ENCODE data around the gene PSMB4. TPM values are rescaled to one million over a fixed set of nuclear protein-coding genes. Genes with fewer than 3 reads are reported as not detected.

The PSMB4 gene
- total and polyA plus RNA-seq, 2 donors = 345 to 371 TPM

DNA sequence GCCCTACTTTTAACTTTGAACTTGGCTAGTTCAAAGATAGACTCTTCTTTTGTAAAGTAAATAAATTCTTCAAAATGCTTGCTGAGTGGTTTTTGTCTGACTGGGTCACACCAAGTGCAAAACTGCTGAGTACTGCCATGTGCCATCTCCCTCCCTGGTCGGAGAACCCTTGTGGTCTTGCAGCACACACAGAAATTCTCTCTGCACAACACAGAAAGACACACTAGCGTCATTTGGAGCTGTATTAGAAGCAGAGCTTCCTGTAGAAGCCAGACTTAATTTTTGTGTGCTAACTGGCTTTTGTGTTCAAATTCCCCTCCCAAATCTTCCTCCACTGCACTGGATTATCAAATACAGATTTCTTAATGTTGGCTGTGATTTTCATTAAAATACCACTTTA, 2.5 kb downstream of the PSMB4 start:
- Histone ChIP-seq H3K27ac (ENCODE audit: low read depth in 1 of 2, low read length in 1 of 2) (no peak overlapping the region), H3K9me3 (ENCODE audit: control insufficient read depth in 2 of 2, insufficient read depth in 1 of 2, low read length in 1 of 2) (no peaks in the 10 kb centered on the region), H3K27me3 (ENCODE audit: control insufficient read depth in 2 of 2, insufficient read depth in 1 of 2, low read length in 1 of 2) (no peaks in the 10 kb centered on the region), H3K4me3 (ENCODE audit: low read length in 2 of 2) (no peak overlapping the region), H3K36me3 (ENCODE audit: control insufficient read depth in 2 of 2, insufficient read depth in 2 of 2, low read length in 1 of 2) (peaks cover 48 to 64% of the 10 kb centered on the region in 2 donors), H3K4me1 (ENCODE audit: control insufficient read depth in 2 of 2, insufficient read depth in 2 of 2, low read length in 2 of 2) (peaks cover 11 to 13% of the 10 kb centered on the region in 2 donors)
- 95% methylated on average over 2 of the region's 2 CpGs for WGBS
- no peak for DNase-seq (ENCODE audit: low read depth in 6 of 9, low spot score in 9 of 9)

DNA sequence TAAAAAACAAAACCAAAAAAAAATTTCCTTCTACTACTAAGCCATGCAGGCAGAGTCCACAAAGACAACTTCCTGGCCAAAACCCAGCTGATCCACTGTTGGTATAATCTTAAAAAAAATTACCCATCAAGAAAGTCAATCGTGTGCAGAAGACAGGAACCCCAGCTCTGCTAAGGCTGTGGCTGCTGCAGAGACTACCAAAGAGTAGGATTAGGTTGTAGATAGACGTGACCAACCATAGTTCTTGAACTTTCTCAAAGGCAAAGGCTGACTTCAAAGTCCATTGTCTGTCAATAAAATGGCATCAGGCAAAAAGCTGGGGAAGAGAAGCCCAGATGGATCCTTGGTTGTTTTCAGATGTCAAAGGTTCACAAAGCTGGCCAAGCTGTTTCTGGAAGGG, 3.4 kb downstream of the PSMB4 start:
- 91% methylated on average over 2 of the region's 2 CpGs for WGBS
- no peak for DNase-seq (ENCODE audit: low read depth in 6 of 9, low spot score in 9 of 9)
- peaks cover 11 to 13% of the 10 kb centered on the region in 2 donors for H3K4me1 ChIP-seq (ENCODE audit: control insufficient read depth in 2 of 2, insufficient read depth in 2 of 2, low read length in 2 of 2)
- peaks cover 55 to 73% of the 10 kb centered on the region in 2 donors for H3K36me3 ChIP-seq (ENCODE audit: control insufficient read depth in 2 of 2, insufficient read depth in 2 of 2, low read length in 1 of 2)
- H3K27me3 ChIP-seq (ENCODE audit: control insufficient read depth in 2 of 2, insufficient read depth in 1 of 2, low read length in 1 of 2) = no peaks in the 10 kb centered on the region
- H3K4me3 ChIP-seq (ENCODE audit: low read length in 2 of 2) = no peak overlapping the region
- H3K9me3 ChIP-seq (ENCODE audit: control insufficient read depth in 2 of 2, insufficient read depth in 1 of 2, low read length in 1 of 2) = no peaks in the 10 kb centered on the region
- H3K27ac ChIP-seq (ENCODE audit: low read depth in 1 of 2, low read length in 1 of 2) = no peak overlapping the region

DNA sequence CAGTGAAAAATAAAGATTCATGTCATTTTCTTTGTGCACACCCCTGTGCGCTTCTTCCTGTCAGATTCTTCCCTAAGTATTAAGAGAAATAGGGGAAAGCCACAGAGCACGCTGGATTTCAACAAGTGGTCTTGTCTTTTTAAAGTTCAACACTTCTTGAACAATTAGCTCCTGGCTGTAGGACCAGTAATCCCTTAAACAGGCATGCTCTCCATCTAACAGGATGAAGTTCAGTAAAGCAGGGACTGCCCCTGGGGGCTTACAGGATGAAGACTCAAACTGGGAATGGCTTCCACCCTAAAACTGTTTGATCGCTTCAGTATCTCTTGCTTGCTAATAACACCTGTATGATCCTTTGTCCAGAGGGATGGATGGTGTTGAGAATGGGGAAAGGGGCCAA, 4.2 kb downstream of the PSMB4 start:
- H3K27ac ChIP-seq (ENCODE audit: low read depth in 1 of 2, low read length in 1 of 2) = no peak overlapping the region
- H3K9me3 ChIP-seq (ENCODE audit: control insufficient read depth in 2 of 2, insufficient read depth in 1 of 2, low read length in 1 of 2) = no peaks in the 10 kb centered on the region
- peaks cover 62 to 81% of the 10 kb centered on the region in 2 donors for H3K36me3 ChIP-seq (ENCODE audit: control insufficient read depth in 2 of 2, insufficient read depth in 2 of 2, low read length in 1 of 2)
- peaks cover 9 to 11% of the 10 kb centered on the region in 2 donors for H3K4me1 ChIP-seq (ENCODE audit: control insufficient read depth in 2 of 2, insufficient read depth in 2 of 2, low read length in 2 of 2)
- DNase-seq (ENCODE audit: low read depth in 6 of 9, low spot score in 9 of 9) = no peak
- 100% methylated on average over 3 of the region's 3 CpGs for WGBS
- no peaks in the 10 kb centered on the region for H3K27me3 ChIP-seq (ENCODE audit: control insufficient read depth in 2 of 2, insufficient read depth in 1 of 2, low read length in 1 of 2)
- H3K4me3 ChIP-seq (ENCODE audit: low read length in 2 of 2) = no peak overlapping the region

DNA sequence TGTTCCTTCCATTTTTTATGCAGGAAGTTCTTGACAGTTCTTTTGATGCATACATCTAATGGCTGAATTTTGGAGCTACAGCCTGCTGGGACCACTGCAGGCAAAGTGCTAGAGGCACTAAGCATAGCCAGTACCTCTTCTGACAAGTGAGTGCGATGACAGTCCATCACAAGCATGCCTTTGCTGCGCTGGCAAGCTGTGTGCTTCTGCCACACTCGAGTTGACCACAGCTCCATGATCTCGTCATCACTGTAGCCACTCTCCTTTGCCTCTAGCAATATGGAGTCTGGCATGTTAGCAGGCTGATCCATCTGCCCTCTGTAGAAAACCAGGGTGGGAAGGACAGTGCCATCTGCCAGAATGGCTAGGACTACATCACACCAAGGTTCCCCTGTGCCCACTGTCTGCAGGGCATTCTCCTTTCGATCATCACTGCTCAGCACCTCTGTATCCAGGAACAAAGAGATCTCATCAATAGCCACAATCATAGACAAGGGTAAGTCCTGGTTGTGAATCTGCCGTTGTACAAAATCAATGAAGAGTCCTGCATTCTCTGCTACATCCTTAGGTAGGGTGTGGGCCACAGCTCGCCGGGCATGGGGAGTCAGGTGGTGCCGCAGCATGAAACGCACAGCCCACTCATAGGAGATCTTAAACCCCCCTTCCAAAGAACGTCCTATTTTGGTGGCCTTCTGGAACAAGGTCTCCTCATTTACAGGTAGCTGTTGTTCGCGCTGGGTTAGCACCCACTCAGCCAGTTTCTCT, 6.0 kb downstream of the PSMB4 start:
- no peaks in the 10 kb centered on the region for H3K9me3 ChIP-seq (ENCODE audit: control insufficient read depth in 2 of 2, insufficient read depth in 1 of 2, low read length in 1 of 2)
- peaks cover 70 to 97% of the 10 kb centered on the region in 2 donors for H3K36me3 ChIP-seq (ENCODE audit: control insufficient read depth in 2 of 2, insufficient read depth in 2 of 2, low read length in 1 of 2)
- H3K4me3 ChIP-seq (ENCODE audit: low read length in 2 of 2) = no peak overlapping the region
- no peaks in the 10 kb centered on the region for H3K27me3 ChIP-seq (ENCODE audit: control insufficient read depth in 2 of 2, insufficient read depth in 1 of 2, low read length in 1 of 2)
- no peak overlapping the region for H3K27ac ChIP-seq (ENCODE audit: low read depth in 1 of 2, low read length in 1 of 2)
- WGBS = 96% methylated on average over 13 of the region's 13 CpGs
- no peak for DNase-seq (ENCODE audit: low read depth in 6 of 9, low spot score in 9 of 9)
- peaks cover 4 to 6% of the 10 kb centered on the region in 2 donors for H3K4me1 ChIP-seq (ENCODE audit: control insufficient read depth in 2 of 2, insufficient read depth in 2 of 2, low read length in 2 of 2)

DNA sequence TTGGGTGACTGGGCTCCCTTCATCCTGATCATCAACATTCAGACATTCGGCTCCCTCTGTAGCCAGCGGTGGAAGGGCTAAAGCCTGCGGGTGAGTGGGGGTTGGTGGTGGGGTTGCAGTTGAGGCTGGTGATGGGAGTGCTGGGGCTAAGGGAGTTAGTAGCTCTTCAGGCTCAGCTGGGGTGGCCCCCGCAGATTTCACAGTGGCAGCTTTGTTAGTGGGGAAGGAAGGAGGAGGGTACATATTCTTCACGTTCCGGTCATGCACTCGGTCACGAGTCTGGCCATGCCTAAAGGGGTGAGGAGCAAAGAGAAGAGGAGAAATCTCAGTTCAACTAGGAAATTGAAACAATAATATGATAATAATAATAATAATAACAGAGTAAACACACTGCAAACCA, 6.8 kb downstream of the PSMB4 start:
- no peak for DNase-seq (ENCODE audit: low read depth in 6 of 9, low spot score in 9 of 9)
- Histone ChIP-seq H3K27me3 (ENCODE audit: control insufficient read depth in 2 of 2, insufficient read depth in 1 of 2, low read length in 1 of 2) (no peaks in the 10 kb centered on the region), H3K9me3 (ENCODE audit: control insufficient read depth in 2 of 2, insufficient read depth in 1 of 2, low read length in 1 of 2) (no peaks in the 10 kb centered on the region), H3K36me3 (ENCODE audit: control insufficient read depth in 2 of 2, insufficient read depth in 2 of 2, low read length in 1 of 2) (peaks cover 68 to 97% of the 10 kb centered on the region in 2 donors), H3K27ac (ENCODE audit: low read depth in 1 of 2, low read length in 1 of 2) (no peak overlapping the region), H3K4me3 (ENCODE audit: low read length in 2 of 2) (no peak overlapping the region), H3K4me1 (ENCODE audit: control insufficient read depth in 2 of 2, insufficient read depth in 2 of 2, low read length in 2 of 2) (no peaks in the 10 kb centered on the region)
- 97% methylated on average over 8 of the region's 8 CpGs for WGBS

DNA sequence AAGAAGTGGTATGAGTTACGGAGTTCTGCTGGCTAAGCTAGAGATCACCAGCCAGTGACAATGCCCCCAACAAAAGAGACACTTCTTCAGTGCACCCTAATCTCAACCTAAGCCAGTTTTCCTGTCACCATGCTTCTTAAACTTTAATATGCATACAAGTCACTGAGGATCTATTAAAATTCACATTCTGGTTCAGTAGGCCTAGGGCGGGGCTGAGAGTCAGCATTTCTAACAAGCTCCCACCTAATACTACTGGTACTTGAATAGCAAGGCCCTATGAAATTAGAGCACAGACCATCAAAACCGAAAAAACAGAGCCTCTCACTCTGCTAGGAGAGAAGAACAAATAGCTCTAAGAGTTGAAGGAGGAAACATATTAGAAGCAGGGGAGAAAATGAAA, 7.9 kb downstream of the PSMB4 start:
- H3K4me1 ChIP-seq (ENCODE audit: control insufficient read depth in 2 of 2, insufficient read depth in 2 of 2, low read length in 2 of 2) = no peaks in the 10 kb centered on the region
- no peak for DNase-seq (ENCODE audit: low read depth in 6 of 9, low spot score in 9 of 9)
- H3K4me3 ChIP-seq (ENCODE audit: low read length in 2 of 2) = no peak overlapping the region
- 98% methylated on average over 3 of the region's 3 CpGs for WGBS
- H3K9me3 ChIP-seq (ENCODE audit: control insufficient read depth in 2 of 2, insufficient read depth in 1 of 2, low read length in 1 of 2) = no peaks in the 10 kb centered on the region
- H3K36me3 ChIP-seq (ENCODE audit: control insufficient read depth in 2 of 2, insufficient read depth in 2 of 2, low read length in 1 of 2) = peaks cover 67 to 97% of the 10 kb centered on the region in 2 donors
- no peak overlapping the region for H3K27ac ChIP-seq (ENCODE audit: low read depth in 1 of 2, low read length in 1 of 2)
- H3K27me3 ChIP-seq (ENCODE audit: control insufficient read depth in 2 of 2, insufficient read depth in 1 of 2, low read length in 1 of 2) = no peaks in the 10 kb centered on the region

DNA sequence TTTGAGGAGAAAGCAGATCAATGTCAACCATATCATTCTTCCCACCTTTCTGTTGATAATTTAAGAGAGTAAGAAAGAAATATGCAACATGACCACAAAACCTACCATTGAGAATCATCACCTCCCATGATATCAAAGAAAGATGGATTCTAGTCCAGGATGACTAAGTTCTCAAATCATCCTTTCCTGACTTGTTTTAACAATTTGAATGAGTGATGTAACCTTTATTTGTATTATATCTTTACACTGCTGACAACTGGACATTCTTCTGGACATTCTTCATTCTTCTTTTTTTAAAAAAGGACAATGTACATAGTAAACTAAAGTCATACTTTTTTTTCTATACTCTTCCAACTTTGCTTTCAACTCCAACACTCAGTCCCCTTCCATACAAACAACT, 9.5 kb downstream of the PSMB4 start:
- Histone ChIP-seq H3K9me3 (ENCODE audit: control insufficient read depth in 2 of 2, insufficient read depth in 1 of 2, low read length in 1 of 2) (no peaks in the 10 kb centered on the region), H3K27me3 (ENCODE audit: control insufficient read depth in 2 of 2, insufficient read depth in 1 of 2, low read length in 1 of 2) (no peaks in the 10 kb centered on the region), H3K27ac (ENCODE audit: low read depth in 1 of 2, low read length in 1 of 2) (no peak overlapping the region), H3K4me1 (ENCODE audit: control insufficient read depth in 2 of 2, insufficient read depth in 2 of 2, low read length in 2 of 2) (no peaks in the 10 kb centered on the region), H3K36me3 (ENCODE audit: control insufficient read depth in 2 of 2, insufficient read depth in 2 of 2, low read length in 1 of 2) (peaks cover 69 to 94% of the 10 kb centered on the region in 2 donors), H3K4me3 (ENCODE audit: low read length in 2 of 2) (no peak overlapping the region)
- DNase-seq (ENCODE audit: low read depth in 6 of 9, low spot score in 9 of 9) = no peak

DNA sequence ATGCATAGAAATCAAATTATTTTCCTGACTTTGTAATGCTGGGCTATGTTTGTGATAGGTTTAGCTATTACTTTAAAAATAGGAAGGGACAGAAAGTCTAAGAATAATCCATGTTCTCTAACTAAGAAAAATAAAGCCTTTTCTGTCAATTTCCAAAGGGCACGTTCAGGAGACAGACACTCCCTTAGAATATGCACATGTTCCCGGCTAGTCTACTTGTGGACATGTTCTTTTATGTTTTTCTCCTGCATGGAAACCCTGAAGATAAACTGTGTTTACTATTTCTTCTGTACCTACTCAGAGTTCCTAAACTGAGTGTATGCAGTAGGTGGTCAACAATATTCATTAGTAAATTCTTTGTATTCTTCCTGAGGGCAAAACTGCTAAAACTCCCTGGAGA, 12.5 kb downstream of the PSMB4 start:
- H3K9me3 ChIP-seq (ENCODE audit: control insufficient read depth in 2 of 2, insufficient read depth in 1 of 2, low read length in 1 of 2) = no peaks in the 10 kb centered on the region
- H3K27ac ChIP-seq (ENCODE audit: low read depth in 1 of 2, low read length in 1 of 2) = no peak overlapping the region
- DNase-seq (ENCODE audit: low read depth in 6 of 9, low spot score in 9 of 9) = no peak
- peaks cover 66 to 93% of the 10 kb centered on the region in 2 donors for H3K36me3 ChIP-seq (ENCODE audit: control insufficient read depth in 2 of 2, insufficient read depth in 2 of 2, low read length in 1 of 2)
- no peak overlapping the region for H3K4me3 ChIP-seq (ENCODE audit: low read length in 2 of 2)
- H3K27me3 ChIP-seq (ENCODE audit: control insufficient read depth in 2 of 2, insufficient read depth in 1 of 2, low read length in 1 of 2) = no peaks in the 10 kb centered on the region
- WGBS = 98% methylated on average over 2 of the region's 2 CpGs
- no peaks in the 10 kb centered on the region for H3K4me1 ChIP-seq (ENCODE audit: control insufficient read depth in 2 of 2, insufficient read depth in 2 of 2, low read length in 2 of 2)

DNA sequence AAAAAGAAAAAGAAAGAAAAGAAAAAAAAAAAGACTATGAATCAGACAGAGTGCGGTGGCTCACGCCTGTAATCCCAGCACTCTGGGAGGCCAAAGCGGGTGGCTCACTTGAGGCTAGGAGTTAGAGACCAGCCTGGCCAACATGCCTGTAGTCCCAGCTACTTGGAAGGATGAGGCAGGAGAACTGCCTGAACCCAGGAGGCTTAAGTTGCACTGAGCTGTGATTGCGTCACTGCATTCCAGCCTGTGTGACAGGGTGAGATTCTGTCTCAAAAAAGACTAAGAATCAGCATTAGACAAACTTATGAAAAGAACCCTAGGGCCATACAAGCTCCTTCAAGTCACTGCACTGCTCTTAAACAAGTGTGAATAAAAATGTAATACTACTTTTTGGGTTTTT, 16.9 kb downstream of the PSMB4 start:
- H3K4me1 ChIP-seq (ENCODE audit: control insufficient read depth in 2 of 2, insufficient read depth in 2 of 2, low read length in 2 of 2) = no peaks in the 10 kb centered on the region
- no peaks in the 10 kb centered on the region for H3K27me3 ChIP-seq (ENCODE audit: control insufficient read depth in 2 of 2, insufficient read depth in 1 of 2, low read length in 1 of 2)
- 98% methylated on average over 4 of the region's 4 CpGs for WGBS
- no peak overlapping the region for H3K27ac ChIP-seq (ENCODE audit: low read depth in 1 of 2, low read length in 1 of 2)
- no peak overlapping the region for H3K4me3 ChIP-seq (ENCODE audit: low read length in 2 of 2)
- no peak for DNase-seq (ENCODE audit: low read depth in 6 of 9, low spot score in 9 of 9)
- H3K9me3 ChIP-seq (ENCODE audit: control insufficient read depth in 2 of 2, insufficient read depth in 1 of 2, low read length in 1 of 2) = no peaks in the 10 kb centered on the region
- peaks cover 60 to 89% of the 10 kb centered on the region in 2 donors for H3K36me3 ChIP-seq (ENCODE audit: control insufficient read depth in 2 of 2, insufficient read depth in 2 of 2, low read length in 1 of 2)
